IMR-90 (cell line): ENCODE results near the gene GARS1. TPM values are rescaled to one million over a fixed set of nuclear protein-coding genes. Genes with fewer than 3 reads are reported as not detected.

ENCODE experiments used
- ATAC-seq: fragments of 200-7000 bp; cut with Tn5 transposase; 2 replicates; pipeline ENCODE4 v1.9.1; 2020; ENCODE audit warnings: low read depth, mild to moderate bottlenecking, moderate library complexity
- BruUV-seq: library from RNA; stranded (reverse); fragments of 400-500 nt; replicated peaks from 2 replicates; lab custom pipeline; 2021; lab: Mats Ljungman, UMichigan
- CTCF ChIA-PET: fragments of 300-600 bp; formaldehyde crosslinking; extraction: SDS; loops from one replicate; lab custom pipeline; 2021; ENCODE audit warnings: antibody characterized with exemption; lab: Yijun Ruan, JAX
- POLR2A ChIA-PET: fragments of 300-600 bp; sonication (Branson Sonifier 250); formaldehyde crosslinking; loops from one replicate; lab custom pipeline; 2022; ENCODE audit warnings: antibody characterized with exemption; ENCODE audit not compliant: unreplicated experiment; lab: Charles Lee
- DNase-seq: peaks from one replicate; pipeline ENCODE4 v3.0.0; 2013
- H2AFZ ChIP-seq: replicated peaks from 2 replicates; pipeline ENCODE3; 2013; ENCODE audit warnings: low read length, mild to moderate bottlenecking; ENCODE audit not compliant: poor library complexity
- H2AK5ac ChIP-seq: 2 replicates; pipeline ENCODE4 v1.6.1; 2013; ENCODE audit warnings: low read depth, low read length, inconsistent platforms
- H2AK9ac ChIP-seq: replicated peaks from 2 replicates; pipeline ENCODE3; 2013; ENCODE audit warnings: mild to moderate bottlenecking, low read depth, low read length, moderate library complexity; ENCODE audit not compliant: poor library complexity
- H2BK120ac ChIP-seq: 2 replicates; pipeline ENCODE4 v1.6.1; 2013; ENCODE audit warnings: low read depth, low read length, inconsistent platforms
- H2BK15ac ChIP-seq: 3 replicates; pipeline ENCODE4 v1.6.1; 2013; ENCODE audit warnings: low read depth, low read length, inconsistent platforms
- H2BK20ac ChIP-seq: 2 replicates; pipeline ENCODE4 v1.6.1; 2013; ENCODE audit warnings: low read depth, mild to moderate bottlenecking, inconsistent platforms, low read length, moderate library complexity
- H2BK5ac ChIP-seq: 2 replicates; pipeline ENCODE4 v1.6.1; 2013; ENCODE audit warnings: mild to moderate bottlenecking, low read depth, low read length, inconsistent platforms; ENCODE audit not compliant: poor library complexity, severe bottlenecking
- H3K14ac ChIP-seq: replicated peaks from 2 replicates; pipeline ENCODE4 v1.6.1; 2013; ENCODE audit warnings: low read depth, low read length, inconsistent platforms
- H3K18ac ChIP-seq: 2 replicates; pipeline ENCODE4 v1.6.1; 2013; ENCODE audit warnings: low read depth, low read length, control low read depth
- H3K23ac ChIP-seq: 2 replicates; pipeline ENCODE4 v1.6.1; 2013; ENCODE audit warnings: low read depth, low read length, inconsistent platforms
- H3K27ac ChIP-seq: 2 replicates; pipeline ENCODE4 v1.5.1; 2013; ENCODE audit warnings: mild to moderate bottlenecking, control low read depth, low read length; ENCODE audit not compliant: insufficient read depth
- H3K27me3 ChIP-seq: 2 replicates; pipeline ENCODE4 v1.6.1; 2013; ENCODE audit warnings: low read length; ENCODE audit not compliant: control insufficient read depth, insufficient read depth
- H3K36me3 ChIP-seq: 2 replicates; pipeline ENCODE4 v1.6.1; 2013; ENCODE audit warnings: low read length, mixed read lengths; ENCODE audit not compliant: control insufficient read depth, insufficient read depth
- H3K4ac ChIP-seq: 2 replicates; pipeline ENCODE4 v1.6.1; 2013; ENCODE audit warnings: low read depth, low read length, inconsistent platforms
- H3K4me1 ChIP-seq: 2 replicates; pipeline ENCODE4 v1.6.1; 2013; ENCODE audit warnings: low read length, mixed read lengths; ENCODE audit not compliant: control insufficient read depth, insufficient read depth
- H3K4me2 ChIP-seq: 2 replicates; pipeline ENCODE4 v1.6.1; 2013; ENCODE audit warnings: low read depth, mild to moderate bottlenecking, control low read depth, low read length, moderate library complexity
- H3K4me3 ChIP-seq: 2 replicates; pipeline ENCODE4 v1.5.1; 2013; ENCODE audit warnings: low read depth, mild to moderate bottlenecking, control low read depth, low read length, moderate library complexity; ENCODE audit not compliant: insufficient read depth
- H3K56ac ChIP-seq: 2 replicates; pipeline ENCODE4 v1.6.1; 2013; ENCODE audit warnings: low read length, inconsistent platforms; ENCODE audit not compliant: insufficient read depth; ENCODE audit errors: extremely low read depth
- H3K79me1 ChIP-seq, 2 experiments: 2 replicates each; pipeline ENCODE4 v1.6.1; 2013; ENCODE audit warnings: low read length in 2 of 2, inconsistent platforms in 1 of 2, low read depth in 1 of 2
- H3K9ac ChIP-seq: 2 replicates; pipeline ENCODE4 v1.6.1; 2013; ENCODE audit warnings: low read depth, low read length, control low read depth
- H3K9me1 ChIP-seq: 2 replicates; pipeline ENCODE4 v1.6.1; 2013; ENCODE audit warnings: low read length, inconsistent platforms; ENCODE audit not compliant: insufficient read depth
- H3K9me3 ChIP-seq: 2 replicates; pipeline ENCODE4 v1.6.1; 2013; ENCODE audit warnings: low read length; ENCODE audit not compliant: control insufficient read depth, insufficient read depth
- H4K20me1 ChIP-seq: 2 replicates; pipeline ENCODE4 v1.6.1; 2013; ENCODE audit warnings: low read length, inconsistent platforms; ENCODE audit not compliant: insufficient read depth
- H4K5ac ChIP-seq: 2 replicates; pipeline ENCODE4 v1.6.1; 2013; ENCODE audit warnings: mild to moderate bottlenecking, low read depth, low read length, control low read depth
- H4K8ac ChIP-seq, 2 experiments: 2 replicates each; pipeline ENCODE4 v1.6.1; 2013; ENCODE audit warnings: low read depth in 2 of 2, low read length in 2 of 2, control low read depth in 1 of 2, inconsistent platforms in 1 of 2
- H4K91ac ChIP-seq: 2 replicates; pipeline ENCODE4 v1.6.1; 2013; ENCODE audit warnings: low read depth, low read length, inconsistent platforms; ENCODE audit not compliant: insufficient read depth
- CEBPB ChIP-seq: IDR thresholded peaks from 2 replicates; pipeline ENCODE4 v1.6.1; 2012; ENCODE audit warnings: low read depth, low read length, improper control_type of control experiment
- MAFK ChIP-seq: IDR thresholded peaks from 2 replicates; pipeline ENCODE4 v1.6.1; 2012; ENCODE audit warnings: low read depth, low read length, improper control_type of control experiment
- MAZ ChIP-seq: IDR thresholded peaks from 2 replicates; pipeline ENCODE4 v1.6.1; 2012; ENCODE audit warnings: low read depth, mild to moderate bottlenecking, low read length, improper control_type of control experiment, moderate library complexity, borderline replicate concordance
- MXI1 ChIP-seq: IDR thresholded peaks from 2 replicates; pipeline ENCODE4 v1.6.1; 2012; ENCODE audit warnings: low read depth, mild to moderate bottlenecking, low read length, moderate library complexity, borderline replicate concordance
- RFX5 ChIP-seq: IDR thresholded peaks from 2 replicates; pipeline ENCODE4 v1.8.0; 2012; ENCODE audit warnings: low read depth, mild to moderate bottlenecking, low read length, moderate library complexity
- SMC3 ChIP-seq: fragments of 150-350 bp; IDR thresholded peaks from 2 replicates; pipeline ENCODE4 v1.6.1; 2016; ENCODE audit warnings: low read depth, mild to moderate bottlenecking, antibody characterized with exemption, low read length, moderate library complexity
- WGBS, 2 experiments: methylation state at CpG; one replicate each; pipeline versions ENCODE4 v1.1.5 to v1.1.7; 2013; ENCODE audit warnings: missing lambda C conversion rate in 2 of 2; ENCODE audit not compliant: insufficient read length in 1 of 2; ENCODE audit errors: extremely low coverage in 2 of 2; 5-methylcytosine and 5-hydroxymethylcytosine counted together
- dilution Hi-C: fragments of 300-500 bp; cut with HindIII; formaldehyde crosslinking; loops from one replicate; pipeline ENCODE4 v1.14.3; 2018; ENCODE audit warnings: low sequenced_read_pairs; ENCODE audit not compliant: unreplicated experiment
- in situ Hi-C: fragments of 300-500 bp; cut with MboI; formaldehyde crosslinking; loops from 3 replicates; pipeline ENCODE4 v1.14.3; 2019; ENCODE audit warnings: low sequenced_read_pairs, inconsistent platforms, mixed read lengths
- intact Hi-C: fragments of 100-400 bp; cut with micrococcal nuclease; formaldehyde crosslinking; loops from 2 replicates; pipeline ENCODE4 v1.10.0; 2022
- polyA plus RNA-seq, 3 experiments: library from polyadenylated mRNA; depleted of rRNA; stranded (reverse); fragments of >200 nt; gene quantifications; 2 replicates each; pipeline ENCODE4 v1.2.3, GENCODE V29; 2012; ENCODE audit warnings: low replicate concordance in 1 of 3
- total RNA-seq: library from RNA; depleted of rRNA; stranded (reverse); fragments of >200 nt; gene quantifications from 2 replicates; pipeline ENCODE4 v1.2.3, GENCODE V29; 2012
- TF ChIP-seq, protein P1 (sequence below): fragments of 150-350 bp; IDR thresholded peaks from 2 replicates; pipeline ENCODE4 v1.6.1; 2016; ENCODE audit warnings: low read depth, mild to moderate bottlenecking, low read length, moderate library complexity, borderline replicate concordance
- TF ChIP-seq, protein P2 (sequence below): conservative IDR thresholded peaks from 2 replicates; pipeline ENCODE4 v1.5.1; 2012; ENCODE audit warnings: mild to moderate bottlenecking, low read depth, low read length, improper control_type of control experiment

Gene GARS1
- total and polyA plus RNA-seq, 2 of the 4 experiments (the other 2 are of a cell fraction) = 105 to 551 TPM

DNA sequence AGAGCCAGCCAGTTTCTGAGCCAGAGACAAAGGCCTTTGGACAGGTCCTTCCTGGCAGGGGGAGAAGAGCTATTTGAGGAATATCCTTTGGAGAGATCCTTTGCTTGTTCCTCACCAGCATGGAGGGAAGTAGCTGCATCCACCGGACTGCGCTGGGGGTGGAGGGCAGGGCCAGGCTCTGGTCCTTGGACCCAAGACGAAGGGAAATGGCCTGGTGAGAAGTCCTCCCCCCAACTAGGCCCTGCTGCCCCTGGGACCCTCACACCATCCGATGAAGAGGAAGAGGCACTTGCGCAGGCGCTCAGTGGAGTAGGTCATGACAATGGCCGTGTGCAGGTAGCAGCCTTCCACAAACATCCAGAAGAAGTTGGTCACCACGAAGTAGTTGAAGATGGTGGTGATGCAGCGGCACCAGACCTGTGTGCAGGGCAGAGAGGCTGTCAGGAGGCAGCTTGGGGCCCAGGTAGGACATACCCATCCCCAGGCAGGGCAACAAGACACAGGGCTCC is 67.8 kb downstream of the GARS1 start:
- H4K20me1 ChIP-seq = no peaks in the 10 kb centered on the region
- H3K4me1 ChIP-seq = no peaks in the 10 kb centered on the region
- ChIA-PET POLR2A (no interaction called here), CTCF (no interaction called here)
- H2BK120ac ChIP-seq = no peak overlapping the region
- H3K14ac ChIP-seq = no peak overlapping the region
- peaks cover 27% of the 10 kb centered on the region for H3K27me3 ChIP-seq
- H3K4me2 ChIP-seq = no peak overlapping the region
- 96% methylated on average over 5 of the region's 9 CpGs; no CpG with 5 or more reads in 1 of the 2 experiments for WGBS, 2 experiments
- H3K56ac ChIP-seq = no peak overlapping the region
- no peaks in the 10 kb centered on the region; the same call in 1 of the 2 replicates for H3K9me1 ChIP-seq
- dilution Hi-C loops = no loop called here
- no peak overlapping the region for H3K4ac ChIP-seq
- no peak overlapping the region for H4K8ac ChIP-seq
- intact Hi-C loops = no loop called here
- H4K5ac ChIP-seq = no peak overlapping the region
- H2BK20ac ChIP-seq = no peak overlapping the region
- H2BK5ac ChIP-seq = no peak overlapping the region
- BruUV-seq = no TSS peak
- no peak for DNase-seq
- H2AK5ac ChIP-seq = no peak overlapping the region
- H3K4me3 ChIP-seq = no peak overlapping the region
- no peak overlapping the region for H3K18ac ChIP-seq
- no peak overlapping the region for H4K91ac ChIP-seq
- H2BK15ac ChIP-seq = no peak overlapping the region
- H3K9me3 ChIP-seq = no peaks in the 10 kb centered on the region
- H3K36me3 ChIP-seq = no peaks in the 10 kb centered on the region
- ATAC-seq = no peak
- H3K9ac ChIP-seq = no peak overlapping the region
- TF ChIP-seq CEBPB = no peak
- TF ChIP-seq, protein P1, sequence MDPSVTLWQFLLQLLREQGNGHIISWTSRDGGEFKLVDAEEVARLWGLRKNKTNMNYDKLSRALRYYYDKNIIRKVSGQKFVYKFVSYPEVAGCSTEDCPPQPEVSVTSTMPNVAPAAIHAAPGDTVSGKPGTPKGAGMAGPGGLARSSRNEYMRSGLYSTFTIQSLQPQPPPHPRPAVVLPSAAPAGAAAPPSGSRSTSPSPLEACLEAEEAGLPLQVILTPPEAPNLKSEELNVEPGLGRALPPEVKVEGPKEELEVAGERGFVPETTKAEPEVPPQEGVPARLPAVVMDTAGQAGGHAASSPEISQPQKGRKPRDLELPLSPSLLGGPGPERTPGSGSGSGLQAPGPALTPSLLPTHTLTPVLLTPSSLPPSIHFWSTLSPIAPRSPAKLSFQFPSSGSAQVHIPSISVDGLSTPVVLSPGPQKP = no peak
- TF ChIP-seq SMC3 = no peak
- TF ChIP-seq RFX5 = no peak
- TF ChIP-seq MAZ = no peak
- TF ChIP-seq, protein P2, sequence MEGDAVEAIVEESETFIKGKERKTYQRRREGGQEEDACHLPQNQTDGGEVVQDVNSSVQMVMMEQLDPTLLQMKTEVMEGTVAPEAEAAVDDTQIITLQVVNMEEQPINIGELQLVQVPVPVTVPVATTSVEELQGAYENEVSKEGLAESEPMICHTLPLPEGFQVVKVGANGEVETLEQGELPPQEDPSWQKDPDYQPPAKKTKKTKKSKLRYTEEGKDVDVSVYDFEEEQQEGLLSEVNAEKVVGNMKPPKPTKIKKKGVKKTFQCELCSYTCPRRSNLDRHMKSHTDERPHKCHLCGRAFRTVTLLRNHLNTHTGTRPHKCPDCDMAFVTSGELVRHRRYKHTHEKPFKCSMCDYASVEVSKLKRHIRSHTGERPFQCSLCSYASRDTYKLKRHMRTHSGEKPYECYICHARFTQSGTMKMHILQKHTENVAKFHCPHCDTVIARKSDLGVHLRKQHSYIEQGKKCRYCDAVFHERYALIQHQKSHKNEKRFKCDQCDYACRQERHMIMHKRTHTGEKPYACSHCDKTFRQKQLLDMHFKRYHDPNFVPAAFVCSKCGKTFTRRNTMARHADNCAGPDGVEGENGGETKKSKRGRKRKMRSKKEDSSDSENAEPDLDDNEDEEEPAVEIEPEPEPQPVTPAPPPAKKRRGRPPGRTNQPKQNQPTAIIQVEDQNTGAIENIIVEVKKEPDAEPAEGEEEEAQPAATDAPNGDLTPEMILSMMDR = no peak
- no peak for TF ChIP-seq MAFK
- TF ChIP-seq MXI1 = no peak
- H2AK9ac ChIP-seq = no peak overlapping the region
- H3K27ac ChIP-seq = no peak overlapping the region
- H3K79me1 ChIP-seq = no peaks in the 10 kb centered on the region
- no peak overlapping the region for H2AFZ ChIP-seq
- no peak overlapping the region for H3K23ac ChIP-seq
- in situ Hi-C loops = no loop called here
